ENCODE measurements around the gene FREM1.
A peak's percentile ranks its signal among the peaks of the same experiment; 100 is the strongest.

The FREM1 gene

GRCh38 chr9:14748373-14748772 is 161.9 kb downstream of the FREM1 start:
- peaks cover 18% of the 10 kb centered on the region for H3K4me1 ChIP-seq (ENCODE audit: control insufficient read depth, low read depth, low read length)
- H3K4me3 ChIP-seq (ENCODE audit: low read length): no peak overlapping the region
- no peak overlapping the region for H3K9ac ChIP-seq (ENCODE audit: low read length)
- no peaks in the 10 kb centered on the region for H3K9me3 ChIP-seq (ENCODE audit: control insufficient read depth, low read depth, low read length)
- H3K27ac ChIP-seq (ENCODE audit: low read length): no peak overlapping the region
- H3K36me3 ChIP-seq (ENCODE audit: control insufficient read depth, low read depth, low read length): no peaks in the 10 kb centered on the region
- peaks cover 10% of the 10 kb centered on the region for H3K27me3 ChIP-seq (ENCODE audit: control insufficient read depth, insufficient read depth, low read length)

- Histone ChIP-seq H3K27me3 (ENCODE audit: control insufficient read depth, insufficient read depth, low read length) (peaks cover 10% of the 10 kb centered on the region), H3K4me3 (ENCODE audit: low read length) (no peak overlapping the region), H3K9ac (ENCODE audit: low read length) (no peak overlapping the region), H3K9me3 (ENCODE audit: control insufficient read depth, low read depth, low read length) (no peaks in the 10 kb centered on the region), H3K4me1 (ENCODE audit: control insufficient read depth, low read depth, low read length) (peaks cover 18% of the 10 kb centered on the region), H3K36me3 (ENCODE audit: control insufficient read depth, low read depth, low read length) (no peaks in the 10 kb centered on the region), H3K27ac (ENCODE audit: low read length) (no peak overlapping the region)
These were observed 163.1 kb downstream of the FREM1 start for GRCh38 chr9:14747111-14747510.

GRCh38 chr9:14746626-14747025 is 163.6 kb downstream of the FREM1 start:
- Histone ChIP-seq H3K27ac (ENCODE audit: low read length) (no peak overlapping the region), H3K9ac (ENCODE audit: low read length) (no peak overlapping the region), H3K4me1 (ENCODE audit: control insufficient read depth, low read depth, low read length) (peaks cover 18% of the 10 kb centered on the region), H3K9me3 (ENCODE audit: control insufficient read depth, low read depth, low read length) (no peaks in the 10 kb centered on the region), H3K27me3 (ENCODE audit: control insufficient read depth, insufficient read depth, low read length) (peaks cover 10% of the 10 kb centered on the region), H3K36me3 (ENCODE audit: control insufficient read depth, low read depth, low read length) (no peaks in the 10 kb centered on the region), H3K4me3 (ENCODE audit: low read length) (no peak overlapping the region)

GRCh38 chr9:14744768-14745167 is 165.5 kb downstream of the FREM1 start:
- Histone ChIP-seq H3K27me3 (ENCODE audit: control insufficient read depth, insufficient read depth, low read length) (peaks cover 10% of the 10 kb centered on the region), H3K36me3 (ENCODE audit: control insufficient read depth, low read depth, low read length) (no peaks in the 10 kb centered on the region), H3K9me3 (ENCODE audit: control insufficient read depth, low read depth, low read length) (no peaks in the 10 kb centered on the region), H3K27ac (ENCODE audit: low read length) (no peak overlapping the region), H3K4me3 (ENCODE audit: low read length) (no peak overlapping the region), H3K9ac (ENCODE audit: low read length) (no peak overlapping the region), H3K4me1 (ENCODE audit: control insufficient read depth, low read depth, low read length) (peaks cover 7% of the 10 kb centered on the region)

- Histone ChIP-seq H3K27ac (ENCODE audit: low read length) (no peak overlapping the region), H3K4me1 (ENCODE audit: control insufficient read depth, low read depth, low read length) (no peaks in the 10 kb centered on the region), H3K9me3 (ENCODE audit: control insufficient read depth, low read depth, low read length) (no peaks in the 10 kb centered on the region), H3K4me3 (ENCODE audit: low read length) (no peak overlapping the region), H3K36me3 (ENCODE audit: control insufficient read depth, low read depth, low read length) (no peaks in the 10 kb centered on the region), H3K9ac (ENCODE audit: low read length) (no peak overlapping the region), H3K27me3 (ENCODE audit: control insufficient read depth, insufficient read depth, low read length) (no peaks in the 10 kb centered on the region)
These were observed 168.9 kb downstream of the FREM1 start for GRCh38 chr9:14741369-14741768.

- H3K9ac ChIP-seq (ENCODE audit: low read length): no peak overlapping the region
- H3K4me3 ChIP-seq (ENCODE audit: low read length): no peak overlapping the region
- H3K36me3 ChIP-seq (ENCODE audit: control insufficient read depth, low read depth, low read length): no peaks in the 10 kb centered on the region
- no peaks in the 10 kb centered on the region for H3K9me3 ChIP-seq (ENCODE audit: control insufficient read depth, low read depth, low read length)
- H3K27ac ChIP-seq (ENCODE audit: low read length): no peak overlapping the region
- no peaks in the 10 kb centered on the region for H3K27me3 ChIP-seq (ENCODE audit: control insufficient read depth, insufficient read depth, low read length)
- no peaks in the 10 kb centered on the region for H3K4me1 ChIP-seq (ENCODE audit: control insufficient read depth, low read depth, low read length)
These were observed 177.1 kb downstream of the FREM1 start for GRCh38 chr9:14733133-14733532.

- no peaks in the 10 kb centered on the region for H3K9me3 ChIP-seq (ENCODE audit: control insufficient read depth, low read depth, low read length)
- peaks cover 10% of the 10 kb centered on the region for H3K27me3 ChIP-seq (ENCODE audit: control insufficient read depth, insufficient read depth, low read length)
- no peak overlapping the region for H3K9ac ChIP-seq (ENCODE audit: low read length)
- H3K36me3 ChIP-seq (ENCODE audit: control insufficient read depth, low read depth, low read length): no peaks in the 10 kb centered on the region
- no peaks in the 10 kb centered on the region for H3K4me1 ChIP-seq (ENCODE audit: control insufficient read depth, low read depth, low read length)
- H3K27ac ChIP-seq (ENCODE audit: low read length): no peak overlapping the region
- H3K4me3 ChIP-seq (ENCODE audit: low read length): no peak overlapping the region
These were observed 178.8 kb downstream of the FREM1 start for GRCh38 chr9:14731294-14731981.

- Histone ChIP-seq H3K27ac (ENCODE audit: low read length) (no peak overlapping the region), H3K36me3 (ENCODE audit: control insufficient read depth, low read depth, low read length) (no peaks in the 10 kb centered on the region), H3K9ac (ENCODE audit: low read length) (no peak overlapping the region), H3K4me1 (ENCODE audit: control insufficient read depth, low read depth, low read length) (no peaks in the 10 kb centered on the region), H3K9me3 (ENCODE audit: control insufficient read depth, low read depth, low read length) (no peaks in the 10 kb centered on the region), H3K4me3 (ENCODE audit: low read length) (no peak overlapping the region), H3K27me3 (ENCODE audit: control insufficient read depth, insufficient read depth, low read length) (peaks cover 16% of the 10 kb centered on the region)
These were observed 179.7 kb downstream of the FREM1 start for GRCh38 chr9:14730461-14730898.

GRCh38 chr9:14723301-14723700 is 186.9 kb downstream of the FREM1 start:
- H3K27ac ChIP-seq (ENCODE audit: low read length): no peak overlapping the region
- peaks cover 86% of the 10 kb centered on the region for H3K27me3 ChIP-seq (ENCODE audit: control insufficient read depth, insufficient read depth, low read length)
- H3K9ac ChIP-seq (ENCODE audit: low read length): no peak overlapping the region
- peak overlapping the region; percentile 39 for H3K4me3 ChIP-seq (ENCODE audit: low read length)
- H3K36me3 ChIP-seq (ENCODE audit: control insufficient read depth, low read depth, low read length): no peaks in the 10 kb centered on the region
- H3K4me1 ChIP-seq (ENCODE audit: control insufficient read depth, low read depth, low read length): peaks cover 15% of the 10 kb centered on the region
- H3K9me3 ChIP-seq (ENCODE audit: control insufficient read depth, low read depth, low read length): no peaks in the 10 kb centered on the region

GRCh38 chr9:14722391-14723035 is 187.7 kb downstream of the FREM1 start, which contains the start of gene CER1:
Gene CER1, minus strand, starts transcription at chr9:14722733. Its CDS starts 61 bp downstream, at chr9:14722672.
- Histone ChIP-seq H3K4me1 (ENCODE audit: control insufficient read depth, low read depth, low read length) (peaks cover 15% of the 10 kb centered on the region), H3K9me3 (ENCODE audit: control insufficient read depth, low read depth, low read length) (no peaks in the 10 kb centered on the region), H3K4me3 (ENCODE audit: low read length) (peak within 1 kb of the TSS; percentile 39), H3K27me3 (ENCODE audit: control insufficient read depth, insufficient read depth, low read length) (peaks cover 82% of the 10 kb centered on the region), H3K27ac (ENCODE audit: low read length) (no peak within 1 kb of the TSS), H3K36me3 (ENCODE audit: control insufficient read depth, low read depth, low read length) (no peaks in the 10 kb centered on the region), H3K9ac (ENCODE audit: low read length) (no peak within 1 kb of the TSS)

GRCh38 chr9:14719231-14719923 is 190.9 kb downstream of the FREM1 start:
- Histone ChIP-seq H3K4me3 (ENCODE audit: low read length) (no peak overlapping the region), H3K9me3 (ENCODE audit: control insufficient read depth, low read depth, low read length) (no peaks in the 10 kb centered on the region), H3K36me3 (ENCODE audit: control insufficient read depth, low read depth, low read length) (no peaks in the 10 kb centered on the region), H3K9ac (ENCODE audit: low read length) (no peak overlapping the region), H3K27ac (ENCODE audit: low read length) (no peak overlapping the region), H3K4me1 (ENCODE audit: control insufficient read depth, low read depth, low read length) (peaks cover 15% of the 10 kb centered on the region), H3K27me3 (ENCODE audit: control insufficient read depth, insufficient read depth, low read length) (peaks cover 59% of the 10 kb centered on the region)

Measured in iPS-18a (cell line).